Fibroblast of skin of left biceps (primary cell): ENCODE data around the gene CHN1.

ENCODE experiments used
- DNase-seq, 2 experiments: peaks; one replicate each; pipeline ENCODE4 v3.0.0-alpha.2; 2013; ENCODE audit warnings: low read depth in 2 of 2

The CHN1 gene

GRCh38 chr2:174870787-174871186, 134.4 kb downstream of the CHN1 start:
- DNase-seq = no peak

DNA sequence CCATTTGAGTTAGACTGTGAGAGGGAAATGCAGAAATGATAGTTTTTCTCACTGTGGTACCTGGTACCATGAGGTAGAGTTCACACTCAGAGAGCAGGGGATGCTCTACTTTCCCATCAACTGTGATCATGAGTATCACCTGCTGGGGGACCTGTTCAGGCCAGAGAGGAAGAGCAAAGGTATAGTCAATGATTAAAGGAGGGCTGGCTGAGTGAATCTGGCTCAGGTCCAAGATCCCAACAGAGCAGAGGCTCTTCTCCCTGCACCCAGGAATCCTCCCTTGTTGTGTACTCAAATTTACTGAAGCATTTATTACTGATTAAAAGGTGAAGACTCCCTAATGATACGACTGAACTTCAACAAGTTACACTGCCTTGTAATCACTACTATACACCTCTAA, 136.3 kb downstream of the CHN1 start:
- no peak for DNase-seq

- no peak for DNase-seq
Observed at GRCh38 chr2:174866421-174866820, 138.8 kb downstream of the CHN1 start.

DNA sequence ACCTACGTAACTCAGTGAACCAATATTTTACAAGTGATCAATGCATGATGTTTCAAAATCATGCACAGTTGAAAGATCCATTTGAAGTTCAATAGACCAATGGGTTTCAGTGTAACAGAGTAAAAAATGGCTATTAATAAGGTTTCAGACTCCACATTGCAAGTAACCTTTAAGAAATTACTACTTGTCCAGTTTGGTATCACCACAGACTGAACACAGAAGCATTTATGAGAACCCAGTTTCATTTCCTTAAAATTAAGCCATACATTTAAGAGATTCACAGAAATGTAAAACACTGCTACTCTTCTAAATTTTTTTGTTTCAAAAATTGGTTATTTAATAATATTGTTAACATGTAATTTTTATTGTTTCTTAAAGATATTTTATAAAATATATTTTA, 142.0 kb downstream of the CHN1 start:
- DNase-seq = no peak

DNA sequence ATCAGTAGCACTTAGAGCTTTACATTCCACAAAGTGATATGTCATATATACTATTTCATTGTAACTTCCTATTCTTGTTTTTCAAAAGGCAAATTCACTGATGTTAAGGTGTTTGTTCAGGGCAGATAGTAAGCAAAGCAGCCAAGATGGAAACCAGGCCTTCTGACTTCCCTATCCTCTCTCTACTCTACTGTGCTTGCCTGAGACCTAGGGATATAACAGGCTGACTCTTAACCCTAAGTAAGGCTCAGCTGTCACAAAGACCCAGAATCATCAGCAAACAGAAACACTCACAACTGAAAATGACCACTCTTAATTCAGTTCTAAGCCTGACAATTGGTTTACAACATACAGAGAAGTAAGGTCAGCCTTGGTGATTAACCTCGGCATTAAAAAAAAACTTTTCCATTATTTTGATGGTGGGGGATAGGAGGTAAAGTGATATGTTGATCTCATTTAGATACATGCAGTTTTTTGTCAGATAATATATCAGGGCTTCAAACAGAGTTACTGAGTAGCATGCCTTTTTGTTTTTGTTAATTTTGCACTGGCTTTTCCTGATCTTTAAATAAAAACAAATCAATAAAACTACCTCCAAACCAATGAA, 145.5 kb downstream of the CHN1 start:
- DNase-seq = no peak

- no peak for DNase-seq
Observed at GRCh38 chr2:174858745-174859144, 146.4 kb downstream of the CHN1 start.

DNA sequence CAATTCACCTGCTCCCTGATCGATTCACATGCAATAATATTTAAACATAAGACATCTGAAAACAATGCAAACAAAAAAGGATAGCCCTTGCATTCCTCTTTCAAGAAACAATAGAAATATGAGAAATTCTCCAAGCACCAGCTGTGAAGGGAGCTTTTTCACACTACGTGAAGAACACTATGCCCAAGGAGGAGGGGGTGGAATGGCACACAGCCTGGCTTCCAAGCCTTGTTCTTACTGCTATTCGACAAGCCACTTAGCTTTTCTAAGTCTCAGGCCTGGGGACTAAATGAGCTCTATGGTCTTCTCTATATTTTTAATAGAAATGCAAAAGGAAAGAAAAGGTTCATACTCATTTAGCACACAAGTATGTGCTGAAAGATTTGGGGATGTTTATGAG, 148.7 kb downstream of the CHN1 start:
- no peak for DNase-seq

- peak; percentile 75 to 80 for DNase-seq
Observed at GRCh38 chr2:174846941-174847938, 157.9 kb downstream of the CHN1 start.

GRCh38 chr2:174846218-174846617, 159.0 kb downstream of the CHN1 start:
- no peak for DNase-seq

DNA sequence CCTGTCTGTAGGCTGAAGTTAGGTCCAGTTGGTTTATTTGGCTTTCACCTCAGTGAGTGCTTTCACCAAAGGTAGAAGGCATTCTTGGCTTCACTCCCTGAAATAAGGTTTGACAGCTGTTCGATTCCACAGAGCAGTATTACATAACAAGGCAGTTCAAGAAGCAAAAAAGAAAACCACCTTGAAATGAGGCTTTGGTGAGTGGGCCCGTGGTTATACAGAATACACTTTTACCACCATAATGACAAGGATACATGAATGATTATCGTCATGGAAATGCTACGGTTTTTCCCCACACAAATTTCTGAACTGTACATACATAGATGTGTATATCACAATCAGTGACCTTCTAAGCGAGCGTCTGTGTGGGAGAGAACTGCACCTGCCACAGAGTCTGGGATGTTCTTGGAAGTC, 160.9 kb downstream of the CHN1 start:
- DNase-seq = no peak

DNA sequence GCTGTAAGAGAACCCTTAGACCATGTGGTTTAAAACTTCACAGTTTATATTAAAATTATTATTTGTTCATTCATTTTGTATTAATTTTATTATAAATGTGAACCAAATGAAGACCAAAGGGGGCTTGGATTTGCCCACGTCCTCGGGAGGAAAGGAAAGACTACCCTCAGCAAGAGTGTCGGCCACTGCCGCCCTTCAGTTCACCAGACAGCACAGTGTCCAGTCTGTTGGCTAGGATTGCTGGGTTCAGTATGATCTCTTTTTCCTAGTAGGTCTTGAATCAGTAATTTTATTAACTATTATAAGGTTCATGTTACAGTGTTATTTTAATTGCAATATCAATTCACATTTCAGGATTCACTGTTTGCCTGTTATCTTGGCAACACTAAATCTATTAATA, 162.7 kb downstream of the CHN1 start:
- no peak for DNase-seq

DNA sequence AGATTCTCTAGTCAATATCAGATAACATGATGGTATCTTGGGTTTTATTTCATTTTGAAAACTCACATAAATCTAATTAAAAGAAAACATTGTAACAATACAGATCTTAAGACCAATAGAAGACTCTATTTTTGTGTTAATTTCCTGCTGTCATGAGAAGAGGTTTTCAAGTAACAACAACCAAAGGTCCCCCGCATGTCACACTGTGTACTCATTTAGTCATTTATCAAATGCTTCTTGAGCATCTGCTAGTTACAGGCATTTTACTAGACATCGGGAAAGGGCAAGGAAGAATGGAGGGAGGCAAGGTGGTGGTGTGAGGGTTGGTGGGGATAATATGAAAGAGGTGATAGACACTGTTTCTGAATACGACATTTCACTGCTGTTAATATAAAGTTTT, 163.2 kb downstream of the CHN1 start:
- no peak for DNase-seq

GRCh38 chr2:174841350-174841749, 163.8 kb downstream of the CHN1 start:
- no peak for DNase-seq

DNA sequence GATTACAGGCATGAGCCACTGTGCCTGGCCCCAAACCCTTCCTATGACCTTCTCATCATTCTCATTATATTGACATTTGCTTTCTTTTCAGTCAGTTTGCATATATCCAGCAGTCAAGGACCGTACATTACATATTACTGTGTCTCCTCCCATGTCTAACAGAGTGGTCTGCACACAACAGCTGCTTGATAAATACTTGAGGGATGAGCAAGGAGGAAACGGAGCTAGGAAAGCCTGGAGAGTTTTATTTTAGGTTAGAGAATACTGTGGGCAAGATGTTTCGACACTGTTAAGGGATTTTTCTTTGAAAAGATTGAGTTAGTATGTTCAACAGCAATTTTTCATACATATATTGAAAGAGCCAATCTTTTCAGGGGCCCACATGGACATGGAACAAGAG, 164.7 kb downstream of the CHN1 start:
- peak; percentile 70 to 73 for DNase-seq

- no peak for DNase-seq
Observed at GRCh38 chr2:174839662-174840061, 165.5 kb downstream of the CHN1 start.

- no peak for DNase-seq
Observed at GRCh38 chr2:174836995-174837390, 168.2 kb downstream of the CHN1 start.

GRCh38 chr2:174836377-174836994, 168.7 kb downstream of the CHN1 start:
- DNase-seq = peak; percentile 92

- peak; percentile 93 to 94 for DNase-seq
Observed at GRCh38 chr2:174835797-174836255, 169.4 kb downstream of the CHN1 start.

GRCh38 chr2:174833737-174834136, 171.4 kb downstream of the CHN1 start:
- no peak for DNase-seq

GRCh38 chr2:174830561-174830960, 174.6 kb downstream of the CHN1 start:
- DNase-seq = no peak

GRCh38 chr2:174829550-174829949, 175.6 kb downstream of the CHN1 start:
- no peak for DNase-seq
